ENCODE results near the gene SRRT.

The SRRT gene

DNA sequence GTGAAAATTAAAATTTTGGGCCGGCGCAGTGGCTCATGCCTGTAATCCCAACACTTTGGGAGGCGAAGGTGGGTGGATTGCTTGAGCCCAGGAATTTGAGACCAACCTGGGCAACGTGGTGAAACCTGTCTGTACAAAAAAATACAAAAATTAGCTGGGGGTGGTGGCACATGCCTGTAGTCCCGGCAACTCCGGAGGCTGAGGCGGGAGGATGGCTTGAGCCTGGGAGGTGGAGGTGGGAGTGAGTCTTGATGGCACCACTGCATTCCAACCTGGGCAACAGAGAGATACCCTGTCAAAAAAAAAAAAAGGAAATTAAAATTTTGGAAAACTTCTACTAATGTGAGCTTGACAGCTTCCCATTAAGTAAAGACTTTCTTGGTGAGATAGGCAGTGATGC lies 3.1 kb downstream of the SRRT start:
- TF ChIP-seq CTCF (IDR thresholded peaks at IDR 0.05; ENCODE audit: insufficient read depth, low read length) = no peak
- no peak for TF ChIP-seq POLR2AphosphoS5 (IDR thresholded peaks at IDR 0.05; ENCODE audit: low read depth)
- no peak for TF ChIP-seq SPI1 (IDR thresholded peaks at IDR 0.05; ENCODE audit: borderline replicate concordance, low read depth)
- no peak for TF ChIP-seq REST (IDR thresholded peaks at IDR 0.05; ENCODE audit: insufficient replicate concordance, low read depth)
- TF ChIP-seq GABPA (IDR thresholded peaks at IDR 0.05; ENCODE audit: low read depth) = no peak
- Histone ChIP-seq H3K27me3 (ENCODE audit: insufficient read depth, poor library complexity, severe bottlenecking) (no peaks in the 10 kb centered on the region), H3K27ac (replicated peaks) (no peak overlapping the region), H3K4me3 (replicated peaks; ENCODE audit: insufficient read depth, low read length) (no peak overlapping the region)
- no peak for DNase-seq (ENCODE audit: low read depth in 1 of 2, low spot score in 1 of 2)

GRCh38 chr7:100878685-100879084 lies 3.8 kb downstream of the SRRT start:
- DNase-seq (ENCODE audit: low read depth in 1 of 2, low spot score in 1 of 2) = no peak
- TF ChIP-seq POLR2AphosphoS5 (IDR thresholded peaks at IDR 0.05; ENCODE audit: low read depth) (no peak), SPI1 (IDR thresholded peaks at IDR 0.05; ENCODE audit: borderline replicate concordance, low read depth) (no peak)
- Histone ChIP-seq H3K27me3 (ENCODE audit: insufficient read depth, poor library complexity, severe bottlenecking) (no peaks in the 10 kb centered on the region), H3K27ac (replicated peaks) (no peak overlapping the region), H3K4me3 (replicated peaks; ENCODE audit: insufficient read depth, low read length) (no peak overlapping the region)

DNA sequence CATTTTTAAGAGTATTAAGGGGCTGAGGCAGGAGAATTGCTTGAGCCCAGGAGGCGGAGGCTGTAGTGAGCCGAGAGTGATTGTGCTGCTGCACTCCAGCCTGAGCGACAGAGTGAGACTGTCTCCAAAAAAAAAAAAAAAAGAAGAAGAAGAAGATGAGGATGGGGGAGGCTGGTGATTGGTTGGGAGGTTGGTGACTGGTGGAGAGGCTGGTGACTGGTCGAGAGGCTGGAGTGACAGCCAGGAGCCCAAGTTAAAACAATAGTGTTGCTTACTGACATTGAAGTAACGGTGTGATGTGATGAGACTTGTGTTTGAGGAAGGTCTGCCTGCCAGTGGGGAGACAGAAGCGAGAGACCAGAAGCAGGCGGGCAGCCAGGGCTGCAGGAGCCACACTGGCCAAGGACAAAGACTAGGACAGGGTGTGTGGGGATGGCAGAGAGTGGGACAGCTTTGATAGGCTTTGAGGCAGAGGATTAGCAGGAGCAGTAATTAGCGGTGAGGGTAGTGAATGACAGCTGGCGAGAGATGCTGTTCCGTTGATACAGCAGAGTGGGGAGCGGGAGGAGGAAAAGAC lies 4.9 kb downstream of the SRRT start:
- no peak for DNase-seq (ENCODE audit: low read depth in 1 of 2, low spot score in 1 of 2)
- H3K4me3 ChIP-seq (replicated peaks; ENCODE audit: insufficient read depth, low read length) = no peak overlapping the region
- no peaks in the 10 kb centered on the region for H3K27me3 ChIP-seq (ENCODE audit: insufficient read depth, poor library complexity, severe bottlenecking)
- no peak overlapping the region for H3K27ac ChIP-seq (replicated peaks)
- TF ChIP-seq CTCF (IDR thresholded peaks at IDR 0.05; ENCODE audit: insufficient read depth, low read length) = no peak
- TF ChIP-seq REST (IDR thresholded peaks at IDR 0.05; ENCODE audit: insufficient replicate concordance, low read depth) = no peak
- no peak for TF ChIP-seq GABPA (IDR thresholded peaks at IDR 0.05; ENCODE audit: low read depth)
- TF ChIP-seq SPI1 (IDR thresholded peaks at IDR 0.05; ENCODE audit: borderline replicate concordance, low read depth) = no peak
- TF ChIP-seq POLR2AphosphoS5 (IDR thresholded peaks at IDR 0.05; ENCODE audit: low read depth) = no peak

DNA sequence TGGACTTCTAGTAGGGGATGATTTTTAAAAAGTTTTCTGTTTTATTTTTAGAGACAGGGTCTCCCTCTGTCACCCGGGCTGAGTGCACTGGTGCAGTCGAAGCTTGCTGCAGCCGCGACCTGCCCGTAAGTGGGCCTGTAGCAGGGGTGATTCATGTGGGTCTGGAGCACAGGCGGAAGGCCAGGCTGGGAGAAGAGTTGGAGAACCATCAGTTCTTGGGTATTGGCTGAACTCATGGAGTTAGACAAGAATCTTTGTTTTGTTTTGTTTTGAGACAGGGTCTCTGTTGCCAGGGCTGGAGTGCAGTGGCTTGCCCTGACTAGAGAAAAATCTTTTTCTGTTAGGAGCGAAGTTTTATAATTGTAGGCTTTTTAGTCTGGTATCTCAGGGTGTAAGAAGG lies 5.7 kb downstream of the SRRT start:
- no peak overlapping the region for H3K4me3 ChIP-seq (replicated peaks; ENCODE audit: insufficient read depth, low read length)
- no peak overlapping the region for H3K27ac ChIP-seq (replicated peaks)
- TF ChIP-seq GABPA (IDR thresholded peaks at IDR 0.05; ENCODE audit: low read depth) (no peak), SPI1 (IDR thresholded peaks at IDR 0.05; ENCODE audit: borderline replicate concordance, low read depth) (no peak), POLR2AphosphoS5 (IDR thresholded peaks at IDR 0.05; ENCODE audit: low read depth) (no peak), REST (IDR thresholded peaks at IDR 0.05; ENCODE audit: insufficient replicate concordance, low read depth) (no peak), CTCF (IDR thresholded peaks at IDR 0.05; ENCODE audit: insufficient read depth, low read length) (no peak)
- DNase-seq (ENCODE audit: low read depth in 1 of 2, low spot score in 1 of 2) = no peak
- no peaks in the 10 kb centered on the region for H3K27me3 ChIP-seq (ENCODE audit: insufficient read depth, poor library complexity, severe bottlenecking)
